ENCODE results near the gene RASA3. TPM values are rescaled to one million over a fixed set of nuclear protein-coding genes. Genes with fewer than 3 reads are reported as not detected.
"Not testable (repeated sequence)": the region's sequence is repeated elsewhere in the genome, so short reads cannot be mapped to it uniquely, and the experiment has no call there.

Gene RASA3
- total and polyA plus RNA-seq, 5 donors from 2014 or later: 93.8 to 265 (median 99.6) TPM

- peak overlapping the region; percentile 38 to 87 (median 68) for H3K4me3 Mint-ChIP-seq
- peak overlapping the region; percentile 62 to 98 (median 75) for H3K27ac Mint-ChIP-seq
- Histone ChIP-seq H3K36me3 (ENCODE audit: control insufficient read depth, insufficient read depth, low read length) (peaks cover 46% of the 10 kb centered on the region), H3K27ac (ENCODE audit: insufficient read depth, low read length, poor library complexity, severe bottlenecking) (peak overlapping the region; percentile 60), H3K4me1 (ENCODE audit: control insufficient read depth, insufficient read depth, low read length, poor library complexity, severe bottlenecking) (peaks cover 77% of the 10 kb centered on the region)
- H3K27me3 ChIP-seq (ENCODE audit: control insufficient read depth, insufficient read depth, low read length); H3K9me3 Mint-ChIP-seq; H3K27me3 Mint-ChIP-seq; DNase-seq; H3K4me3 ChIP-seq (ENCODE audit: low read depth, low read length); ATAC-seq (ENCODE audit: low read depth in 2 of 2); H3K9me3 ChIP-seq (ENCODE audit: control insufficient read depth in 2 of 2, low read length in 2 of 2): not testable (repeated sequence)
- peaks cover 22% of the 10 kb centered on the region for H3K36me3 Mint-ChIP-seq
- peaks cover 21 to 86% (median 52%) of the 10 kb centered on the region in 4 donors for H3K4me1 Mint-ChIP-seq
These were observed 19.0 kb downstream of the RASA3 start for GRCh38 chr13:114113395-114113794.

GRCh38 chr13:114112826-114113322, 19.5 kb downstream of the RASA3 start:
- peak overlapping the region; percentile 52 to 87 (median 71) for H3K4me3 Mint-ChIP-seq
- Histone ChIP-seq H3K9me3 (ENCODE audit: control insufficient read depth in 2 of 2, low read length in 2 of 2) (no peaks in the 10 kb centered on the region), H3K4me3 (ENCODE audit: low read depth, low read length) (no peak overlapping the region), H3K4me1 (ENCODE audit: control insufficient read depth, insufficient read depth, low read length, poor library complexity, severe bottlenecking) (peaks cover 77% of the 10 kb centered on the region), H3K27ac (ENCODE audit: insufficient read depth, low read length, poor library complexity, severe bottlenecking) (peak overlapping the region; percentile 60), H3K36me3 (ENCODE audit: control insufficient read depth, insufficient read depth, low read length) (peaks cover 48% of the 10 kb centered on the region), H3K27me3 (ENCODE audit: control insufficient read depth, insufficient read depth, low read length) (no peaks in the 10 kb centered on the region)
- no peak for ATAC-seq (ENCODE audit: low read depth in 2 of 2)
- no peak for DNase-seq
- H3K4me1 Mint-ChIP-seq: peaks cover 17 to 86% (median 47%) of the 10 kb centered on the region in 4 donors
- peak overlapping the region; percentile 62 to 98 (median 75) for H3K27ac Mint-ChIP-seq
- peaks cover 22% of the 10 kb centered on the region for H3K36me3 Mint-ChIP-seq
- peaks cover 6% of the 10 kb centered on the region for H3K27me3 Mint-ChIP-seq
- peaks cover 0 to 7% (median 0%) of the 10 kb centered on the region in 7 donors for H3K9me3 Mint-ChIP-seq

GRCh38 chr13:114112231-114112825, 20.1 kb downstream of the RASA3 start:
- DNase-seq (no peak), ATAC-seq (ENCODE audit: low read depth in 2 of 2) (no peak)
- no peaks in the 10 kb centered on the region for H3K27me3 ChIP-seq (ENCODE audit: control insufficient read depth, insufficient read depth, low read length)
- H3K4me1 ChIP-seq (ENCODE audit: control insufficient read depth, insufficient read depth, low read length, poor library complexity, severe bottlenecking): peaks cover 81% of the 10 kb centered on the region
- Mint-ChIP-seq H3K4me1 (peaks cover 17 to 86% (median 45%) of the 10 kb centered on the region in 4 donors), H3K36me3 (peaks cover 22% of the 10 kb centered on the region), H3K27me3 (peaks cover 6% of the 10 kb centered on the region), H3K27ac (peak overlapping the region; percentile 76 to 84 (median 80)), H3K9me3 (peaks cover 0 to 7% (median 0%) of the 10 kb centered on the region in 7 donors), H3K4me3 (peak overlapping the region; percentile 10 to 86 (median 60))
- H3K27ac ChIP-seq (ENCODE audit: insufficient read depth, low read length, poor library complexity, severe bottlenecking): peak overlapping the region; percentile 60
- no peak overlapping the region for H3K4me3 ChIP-seq (ENCODE audit: low read depth, low read length)
- H3K36me3 ChIP-seq (ENCODE audit: control insufficient read depth, insufficient read depth, low read length): peaks cover 48% of the 10 kb centered on the region
- H3K9me3 ChIP-seq (ENCODE audit: control insufficient read depth in 2 of 2, low read length in 2 of 2): no peaks in the 10 kb centered on the region

- Mint-ChIP-seq H3K27me3 (peaks cover 6% of the 10 kb centered on the region), H3K36me3 (peaks cover 22% of the 10 kb centered on the region), H3K27ac (peak overlapping the region; percentile 80 to 84 (median 80)), H3K4me1 (peaks cover 17 to 87% (median 45%) of the 10 kb centered on the region in 4 donors), H3K9me3 (peaks cover 0 to 7% (median 0%) of the 10 kb centered on the region in 7 donors), H3K4me3 (peak overlapping the region; percentile 4 to 86 (median 46))
- Histone ChIP-seq H3K9me3 (ENCODE audit: control insufficient read depth in 2 of 2, low read length in 2 of 2) (no peaks in the 10 kb centered on the region), H3K4me3 (ENCODE audit: low read depth, low read length) (no peak overlapping the region), H3K27ac (ENCODE audit: insufficient read depth, low read length, poor library complexity, severe bottlenecking) (peak overlapping the region; percentile 60), H3K36me3 (ENCODE audit: control insufficient read depth, insufficient read depth, low read length) (peaks cover 54% of the 10 kb centered on the region), H3K27me3 (ENCODE audit: control insufficient read depth, insufficient read depth, low read length) (no peaks in the 10 kb centered on the region), H3K4me1 (ENCODE audit: control insufficient read depth, insufficient read depth, low read length, poor library complexity, severe bottlenecking) (peaks cover 88% of the 10 kb centered on the region)
- ATAC-seq (ENCODE audit: low read depth in 2 of 2): peak in 1 of 2 donors; percentile 27
- peak in 1 of 3 donors; percentile 70 for DNase-seq
These were observed 20.8 kb downstream of the RASA3 start for GRCh38 chr13:114111577-114111976.

- DNase-seq; H3K9me3 ChIP-seq (ENCODE audit: control insufficient read depth in 2 of 2, low read length in 2 of 2); ATAC-seq (ENCODE audit: low read depth in 2 of 2); H3K27me3 ChIP-seq (ENCODE audit: control insufficient read depth, insufficient read depth, low read length); H3K27me3 Mint-ChIP-seq; H3K9me3 Mint-ChIP-seq: not testable (repeated sequence)
- peak overlapping the region; percentile 75 for H3K27ac ChIP-seq (ENCODE audit: insufficient read depth, low read length, poor library complexity, severe bottlenecking)
- H3K36me3 ChIP-seq (ENCODE audit: control insufficient read depth, insufficient read depth, low read length): peaks cover 62% of the 10 kb centered on the region
- Mint-ChIP-seq H3K36me3 (peaks cover 25% of the 10 kb centered on the region), H3K27ac (peak overlapping the region; percentile 93 to 98 (median 96)), H3K4me1 (peaks cover 17 to 87% (median 51%) of the 10 kb centered on the region in 4 donors), H3K4me3 (peak overlapping the region; percentile 89 to 93 (median 92))
- peaks cover 90% of the 10 kb centered on the region for H3K4me1 ChIP-seq (ENCODE audit: control insufficient read depth, insufficient read depth, low read length, poor library complexity, severe bottlenecking)
- peak overlapping the region; percentile 69 for H3K4me3 ChIP-seq (ENCODE audit: low read depth, low read length)
These were observed 21.6 kb downstream of the RASA3 start for GRCh38 chr13:114110830-114111189.

GRCh38 chr13:114110091-114110829, 22.2 kb downstream of the RASA3 start:
- peaks cover 90% of the 10 kb centered on the region for H3K4me1 ChIP-seq (ENCODE audit: control insufficient read depth, insufficient read depth, low read length, poor library complexity, severe bottlenecking)
- peaks cover 0 to 5% (median 0%) of the 10 kb centered on the region in 7 donors for H3K9me3 Mint-ChIP-seq
- H3K4me3 ChIP-seq (ENCODE audit: low read depth, low read length): peak overlapping the region; percentile 69
- H3K27me3 Mint-ChIP-seq: no peaks in the 10 kb centered on the region
- ATAC-seq (ENCODE audit: low read depth in 2 of 2) (peak; percentile 79 to 85), DNase-seq (peak; percentile 52 to 95 (median 76))
- no peaks in the 10 kb centered on the region for H3K9me3 ChIP-seq (ENCODE audit: control insufficient read depth in 2 of 2, low read length in 2 of 2)
- no peaks in the 10 kb centered on the region for H3K27me3 ChIP-seq (ENCODE audit: control insufficient read depth, insufficient read depth, low read length)
- H3K36me3 ChIP-seq (ENCODE audit: control insufficient read depth, insufficient read depth, low read length): peaks cover 63% of the 10 kb centered on the region
- peak overlapping the region; percentile 93 to 98 (median 96) for H3K27ac Mint-ChIP-seq
- H3K36me3 Mint-ChIP-seq: peaks cover 21% of the 10 kb centered on the region
- peak overlapping the region; percentile 75 for H3K27ac ChIP-seq (ENCODE audit: insufficient read depth, low read length, poor library complexity, severe bottlenecking)
- H3K4me3 Mint-ChIP-seq: peak overlapping the region; percentile 89 to 93 (median 92)
- H3K4me1 Mint-ChIP-seq: peaks cover 12 to 86% (median 49%) of the 10 kb centered on the region in 4 donors

GRCh38 chr13:114109641-114110041, 22.8 kb downstream of the RASA3 start:
- no peaks in the 10 kb centered on the region for H3K27me3 Mint-ChIP-seq
- H3K4me1 ChIP-seq (ENCODE audit: control insufficient read depth, insufficient read depth, low read length, poor library complexity, severe bottlenecking): peaks cover 90% of the 10 kb centered on the region

More at GRCh38 chr13:114109641-114110041, 22.8 kb downstream of the RASA3 start:
- Mint-ChIP-seq H3K4me3 (peak overlapping the region; percentile 89 to 93 (median 92)), H3K36me3 (peaks cover 19% of the 10 kb centered on the region), H3K27ac (peak overlapping the region; percentile 89 to 98 (median 98)), H3K4me1 (peaks cover 10 to 85% (median 47%) of the 10 kb centered on the region in 4 donors), H3K9me3 (peaks cover 0 to 5% (median 0%) of the 10 kb centered on the region in 7 donors)
- Histone ChIP-seq H3K9me3 (ENCODE audit: control insufficient read depth in 2 of 2, low read length in 2 of 2) (no peaks in the 10 kb centered on the region), H3K27me3 (ENCODE audit: control insufficient read depth, insufficient read depth, low read length) (no peaks in the 10 kb centered on the region), H3K4me3 (ENCODE audit: low read depth, low read length) (peak overlapping the region; percentile 69), H3K27ac (ENCODE audit: insufficient read depth, low read length, poor library complexity, severe bottlenecking) (peak overlapping the region; percentile 75), H3K36me3 (ENCODE audit: control insufficient read depth, insufficient read depth, low read length) (peaks cover 62% of the 10 kb centered on the region)
- no peak for DNase-seq
- ATAC-seq (ENCODE audit: low read depth in 2 of 2): no peak

All from CD4-positive, CD25-positive, alpha-beta regulatory T cell (primary cell).